Aorta (tissue), 5 donors: ENCODE data around the gene TOB2. TPM values are rescaled to one million over a fixed set of nuclear protein-coding genes. Genes with fewer than 3 reads are reported as not detected.

ENCODE experiments used
- ATAC-seq: fragments of 200-7000 bp; cut with Tn5 transposase; one replicate; pipeline ENCODE4 v1.9.1; 2022; ENCODE audit warnings: moderate library complexity; ENCODE audit not compliant: low FRiP score
- DNase-seq, 2 donors: peaks; one replicate each; pipeline ENCODE4 v3.0.0-alpha.2; 2020
- H3K27ac ChIP-seq, 2 donors: one replicate each; pipeline ENCODE4 v1.5.1; 2013; ENCODE audit warnings: low read length in 2 of 2, mild to moderate bottlenecking in 2 of 2, moderate library complexity in 2 of 2, control low read depth in 1 of 2, inconsistent platforms in 1 of 2, low read depth in 1 of 2
- H3K27me3 ChIP-seq, 2 donors: one replicate each; pipeline ENCODE4 v1.6.1; 2013; ENCODE audit warnings: control low read depth in 1 of 2, low read length in 1 of 2, mild to moderate bottlenecking in 1 of 2, moderate library complexity in 1 of 2; ENCODE audit not compliant: insufficient read depth in 2 of 2, control insufficient read depth in 1 of 2
- H3K36me3 ChIP-seq, 2 donors: one replicate each; pipeline ENCODE4 v1.6.1; 2013; ENCODE audit warnings: control low read depth in 1 of 2, low read length in 1 of 2, mild to moderate bottlenecking in 1 of 2; ENCODE audit not compliant: insufficient read depth in 2 of 2, control insufficient read depth in 1 of 2
- H3K4me1 ChIP-seq, 2 donors: one replicate each; pipeline ENCODE4 v1.6.1; 2013; ENCODE audit warnings: low read length in 2 of 2, control low read depth in 1 of 2, mild to moderate bottlenecking in 1 of 2, moderate library complexity in 1 of 2; ENCODE audit not compliant: insufficient read depth in 2 of 2, control insufficient read depth in 1 of 2
- H3K4me3 ChIP-seq, 2 donors: one replicate each; pipeline ENCODE4 v1.5.1; 2013; ENCODE audit warnings: low read length in 2 of 2, control low read depth in 1 of 2, mild to moderate bottlenecking in 1 of 2
- H3K9me3 ChIP-seq: one replicate; pipeline ENCODE4 v1.6.1; 2013; ENCODE audit warnings: mild to moderate bottlenecking, low read length; ENCODE audit not compliant: control insufficient read depth
- WGBS, 2 donors: extraction: QIAGEN DNeasy Blood & Tissue Kit; methylation state at CpG; one replicate each; pipeline ENCODE4 v1.1.7; 2013; 5-methylcytosine and 5-hydroxymethylcytosine counted together
- intact Hi-C, 2 donors: fragments of 100-400 bp; cut with DNase I; formaldehyde crosslinking; loops; one replicate each; pipeline versions ENCODE4 v1.14.2 to v1.15.0; 2022
- polyA plus RNA-seq, 2 donors: library from polyadenylated mRNA; stranded (reverse); fragments of 200-250 nt; gene quantifications; one replicate each; pipeline ENCODE4 v1.2.3, GENCODE V29; 2013
- total RNA-seq, 2 donors: library from RNA; stranded (reverse); fragmentation: NEBNext Ultra II Directional; extraction: Animal tissue kit (Norgen Biotek cat#: 25700); gene quantifications; one replicate each; pipeline ENCODE4 v1.2.1, GENCODE V29; 2021
- donor health status: healthy with polysubstance abuse.
- donor health status: Bipolar disorder and iron deficiency.
- donor health status: DM: no; HTN: no; CAD: no.
- donor health status: DM: no; HTN: no; CAD: no.
- donor health status: DM: yes; HTN: yes; CAD: no.

Gene TOB2
- total and polyA plus RNA-seq, 4 donors: 12.9 to 55.9 (median 31.6) TPM

- intact Hi-C loops: loop anchor here (2.0 to 5.0 kb wide), 3 partner anchors 23 to 40 kb away; partner anchors contain the start of gene TOB2 (in 1 of the 2)
- Histone ChIP-seq H3K27ac (peak overlapping the region; percentile 50 to 91), H3K36me3 (no peaks in the 10 kb centered on the region), H3K4me1 (peaks cover 3 to 4% of the 10 kb centered on the region in 2 donors), H3K4me3 (no peak overlapping the region), H3K9me3 (no peaks in the 10 kb centered on the region), H3K27me3 (no peaks in the 10 kb centered on the region)
- DNase-seq (peak in 1 of 2 donors; percentile 33), ATAC-seq (no peak)
- WGBS, 2 donors: 52 to 61% methylated on average over 5 of the region's 5 CpGs
These were observed 35.3 kb upstream of the TOB2 start for GRCh38 chr22:41481925-41482318.

- peak; percentile 68 for ATAC-seq
- Histone ChIP-seq H3K27me3 (no peaks in the 10 kb centered on the region), H3K36me3 (no peaks in the 10 kb centered on the region), H3K9me3 (no peaks in the 10 kb centered on the region), H3K4me3 (no peak overlapping the region), H3K4me1 (peaks cover 3 to 4% of the 10 kb centered on the region in 2 donors), H3K27ac (peak overlapping the region; percentile 91)
- DNase-seq: peak; percentile 54 to 81
- 27 to 28% methylated on average over 15 of the region's 15 CpGs for WGBS, 2 donors
- intact Hi-C loops: loop anchor here (5.0 kb wide), 2 partner anchors 34 to 41 kb away; partner anchors contain the start of gene TOB2 (in 1 of the 2)
These were observed 34.7 kb upstream of the TOB2 start for GRCh38 chr22:41481131-41481830.

GRCh38 chr22:41480397-41480735 is 33.8 kb upstream of the TOB2 start:
- H3K36me3 ChIP-seq: no peaks in the 10 kb centered on the region
- ATAC-seq: no peak
- no peaks in the 10 kb centered on the region for H3K27me3 ChIP-seq
- H3K4me1 ChIP-seq: peaks cover 3 to 4% of the 10 kb centered on the region in 2 donors
- peak overlapping the region in 1 of 2 donors; percentile 93 for H3K27ac ChIP-seq
- no peak overlapping the region for H3K4me3 ChIP-seq
- intact Hi-C loops: loop anchor here (5.0 kb wide), 2 partner anchors 33 to 42 kb away; partner anchors contain the start of gene TOB2 (in 1 of the 2)
- WGBS, 2 donors: 11% methylated on average over 7 of the region's 7 CpGs
- no peaks in the 10 kb centered on the region for H3K9me3 ChIP-seq
- DNase-seq: peak in 1 of 2 donors; percentile 20

- Histone ChIP-seq H3K9me3 (no peaks in the 10 kb centered on the region), H3K27me3 (no peaks in the 10 kb centered on the region), H3K27ac (peak overlapping the region in 1 of 2 donors; percentile 93), H3K36me3 (no peaks in the 10 kb centered on the region), H3K4me3 (no peak overlapping the region), H3K4me1 (peaks cover 3 to 4% of the 10 kb centered on the region in 2 donors)
- intact Hi-C loops: loop anchor here (5.0 kb wide), 2 partner anchors 33 to 42 kb away; partner anchors contain the start of gene TOB2 (in 1 of the 2)
- DNase-seq: peak; percentile 61 to 68
- WGBS, 2 donors: 16 to 18% methylated on average over 6 of the region's 6 CpGs
- ATAC-seq: peak; percentile 65
These were observed 33.2 kb upstream of the TOB2 start for GRCh38 chr22:41479671-41480396.

- 74 to 75% methylated on average over 7 of the region's 7 CpGs for WGBS, 2 donors
- H3K27ac ChIP-seq: peak overlapping the region in 1 of 2 donors; percentile 85
- peak; percentile 8 for ATAC-seq
These were observed 32.4 kb upstream of the TOB2 start for GRCh38 chr22:41478891-41479521.

GRCh38 chr22:41478473-41478872 is 31.9 kb upstream of the TOB2 start:
- 78 to 86% methylated on average over 2 of the region's 2 CpGs for WGBS, 2 donors
- intact Hi-C loops: no loop called here
- no peak for DNase-seq

More at GRCh38 chr22:41478891-41479521, 32.4 kb upstream of the TOB2 start:
- intact Hi-C loops: no loop called here
- Histone ChIP-seq H3K27me3 (no peaks in the 10 kb centered on the region), H3K9me3 (no peaks in the 10 kb centered on the region), H3K36me3 (no peaks in the 10 kb centered on the region), H3K4me1 (peaks cover 3 to 4% of the 10 kb centered on the region in 2 donors), H3K4me3 (no peak overlapping the region)
- DNase-seq: peak in 1 of 2 donors; percentile 62

GRCh38 chr22:41474872-41475451 is 28.4 kb upstream of the TOB2 start:
- intact Hi-C loops: no loop called here
- H3K27me3 ChIP-seq: no peaks in the 10 kb centered on the region
- 93% methylated on average over 6 of the region's 6 CpGs for WGBS, 2 donors
- no peak for ATAC-seq
- H3K9me3 ChIP-seq: no peaks in the 10 kb centered on the region
- H3K4me1 ChIP-seq: peaks cover 0 to under 1% of the 10 kb centered on the region in 2 donors
- H3K4me3 ChIP-seq: no peak overlapping the region
- H3K36me3 ChIP-seq: no peaks in the 10 kb centered on the region
- no peak overlapping the region for H3K27ac ChIP-seq
- DNase-seq: peak in 1 of 2 donors; percentile 28

More at GRCh38 chr22:41478473-41478872, 31.9 kb upstream of the TOB2 start:
- no peak for ATAC-seq
- Histone ChIP-seq H3K27me3 (no peaks in the 10 kb centered on the region), H3K36me3 (no peaks in the 10 kb centered on the region), H3K4me1 (peaks cover 3 to 4% of the 10 kb centered on the region in 2 donors), H3K9me3 (no peaks in the 10 kb centered on the region), H3K4me3 (no peak overlapping the region), H3K27ac (no peak overlapping the region)

GRCh38 chr22:41471568-41471967 is 25.0 kb upstream of the TOB2 start:
- intact Hi-C loops: no loop called here
- Histone ChIP-seq H3K4me1 (peaks cover 0 to 4% of the 10 kb centered on the region in 2 donors), H3K27ac (no peak overlapping the region), H3K36me3 (no peaks in the 10 kb centered on the region), H3K4me3 (no peak overlapping the region), H3K9me3 (no peaks in the 10 kb centered on the region), H3K27me3 (no peaks in the 10 kb centered on the region)
- WGBS, 2 donors: 51 to 71% methylated on average over 2 of the region's 2 CpGs
- DNase-seq (no peak), ATAC-seq (no peak)
